Spinal cord (tissue), 10 donors: ENCODE results near the gene SNAI1. TPM values are rescaled to one million over a fixed set of nuclear protein-coding genes. Genes with fewer than 3 reads are reported as not detected.

Source experiments
- DNase-seq, 6 donors: peaks; one replicate each; pipeline versions ENCODE4 v3.0.0 to v3.0.0-alpha.2; 2013 to 2015; ENCODE audit warnings: low spot score in 6 of 6, low read depth in 4 of 6
- H3K27ac ChIP-seq: one replicate; pipeline ENCODE4 v1.5.1; 2013; ENCODE audit warnings: low read depth, low read length, control low read depth
- H3K27me3 ChIP-seq: one replicate; pipeline ENCODE4 v1.6.1; 2013; ENCODE audit warnings: low read length; ENCODE audit not compliant: control insufficient read depth, insufficient read depth
- H3K36me3 ChIP-seq: one replicate; pipeline ENCODE4 v1.6.1; 2013; ENCODE audit warnings: low read length; ENCODE audit not compliant: control insufficient read depth, insufficient read depth
- H3K4me1 ChIP-seq: one replicate; pipeline ENCODE4 v1.6.1; 2013; ENCODE audit warnings: low read length; ENCODE audit not compliant: control insufficient read depth, insufficient read depth
- H3K4me3 ChIP-seq: one replicate; pipeline ENCODE4 v1.5.1; 2013; ENCODE audit warnings: low read depth, low read length, control low read depth
- H3K9me3 ChIP-seq: one replicate; pipeline ENCODE4 v1.6.1; 2013; ENCODE audit warnings: low read length; ENCODE audit not compliant: control insufficient read depth, insufficient read depth
- WGBS: methylation state at CpG from one replicate; pipeline ENCODE4 v1.1.5; 2013; ENCODE audit warnings: missing lambda C conversion rate; ENCODE audit not compliant: insufficient coverage; 5-methylcytosine and 5-hydroxymethylcytosine counted together
- polyA plus RNA-seq, 2 donors: library from polyadenylated mRNA; unstranded; fragments of 120-200 nt; gene quantifications; one replicate each; pipeline ENCODE4 v1.2.1, GENCODE V29; 2013; ENCODE audit not compliant: insufficient read length in 2 of 2
- total RNA-seq, 2 donors: library from RNA; depleted of rRNA in 1 of 2; stranded (reverse); fragments of 120-200 nt in 1 of 2; fragments of >200 nt in 1 of 2; gene quantifications; one replicate each; pipeline versions ENCODE4 v1.2.3 to v1.2.4, GENCODE V29; 2013 to 2014
- donor health status: healthy.

Gene SNAI1
- total and polyA plus RNA-seq, 4 donors, result 0.40 to 1.8 (median 0.96) TPM

- H3K27me3 ChIP-seq, result peaks cover 20% of the 10 kb centered on the region
- WGBS, result 68% methylated on average over 5 of the region's 6 CpGs
- H3K9me3 ChIP-seq, result no peaks in the 10 kb centered on the region
- H3K4me3 ChIP-seq, result peak overlapping the region; percentile 59
- peaks cover 68% of the 10 kb centered on the region for H3K4me1 ChIP-seq
- no peak overlapping the region for H3K27ac ChIP-seq
- DNase-seq, result no peak
- H3K36me3 ChIP-seq, result peaks cover 19% of the 10 kb centered on the region
Measured at GRCh38 chr20:49985157-49985556, 2.4 kb downstream of the SNAI1 start.

DNA sequence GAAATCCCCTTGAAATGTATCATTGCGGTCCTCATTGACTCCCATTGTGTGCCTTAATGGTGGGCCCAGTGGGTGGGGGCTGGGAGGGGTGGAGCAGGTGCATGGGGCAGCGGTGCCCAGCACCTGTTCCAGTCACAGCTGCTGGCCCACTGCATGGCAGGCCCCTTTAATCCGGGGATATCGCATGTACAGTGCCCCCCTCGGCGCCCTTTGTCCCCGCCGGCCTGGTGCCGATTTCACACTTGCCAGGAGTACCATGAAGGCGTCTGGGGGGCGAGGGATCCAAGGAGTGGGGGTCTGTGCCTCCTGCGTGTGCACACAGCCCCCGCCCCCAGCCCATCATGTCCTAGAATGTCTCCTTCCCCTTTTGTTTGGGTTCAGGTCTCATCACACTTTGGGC, 2.8 kb downstream of the SNAI1 start:
- H3K27me3 ChIP-seq, result peaks cover 20% of the 10 kb centered on the region
- no peak overlapping the region for H3K27ac ChIP-seq
- no peaks in the 10 kb centered on the region for H3K9me3 ChIP-seq
- peaks cover 19% of the 10 kb centered on the region for H3K36me3 ChIP-seq
- H3K4me1 ChIP-seq, result peaks cover 72% of the 10 kb centered on the region
- DNase-seq, result no peak
- WGBS, result 61% methylated on average over 11 of the region's 13 CpGs
- H3K4me3 ChIP-seq, result peak overlapping the region; percentile 7

- H3K4me1 ChIP-seq, result peaks cover 77% of the 10 kb centered on the region
- 80% methylated on average over 2 of the region's 4 CpGs for WGBS
- no peak overlapping the region for H3K27ac ChIP-seq
- H3K9me3 ChIP-seq, result no peaks in the 10 kb centered on the region
- H3K27me3 ChIP-seq, result peaks cover 20% of the 10 kb centered on the region
- peak overlapping the region; percentile 7 for H3K4me3 ChIP-seq
- no peak for DNase-seq
- peaks cover 19% of the 10 kb centered on the region for H3K36me3 ChIP-seq
Measured at GRCh38 chr20:49986049-49986448, 3.3 kb downstream of the SNAI1 start.

DNA sequence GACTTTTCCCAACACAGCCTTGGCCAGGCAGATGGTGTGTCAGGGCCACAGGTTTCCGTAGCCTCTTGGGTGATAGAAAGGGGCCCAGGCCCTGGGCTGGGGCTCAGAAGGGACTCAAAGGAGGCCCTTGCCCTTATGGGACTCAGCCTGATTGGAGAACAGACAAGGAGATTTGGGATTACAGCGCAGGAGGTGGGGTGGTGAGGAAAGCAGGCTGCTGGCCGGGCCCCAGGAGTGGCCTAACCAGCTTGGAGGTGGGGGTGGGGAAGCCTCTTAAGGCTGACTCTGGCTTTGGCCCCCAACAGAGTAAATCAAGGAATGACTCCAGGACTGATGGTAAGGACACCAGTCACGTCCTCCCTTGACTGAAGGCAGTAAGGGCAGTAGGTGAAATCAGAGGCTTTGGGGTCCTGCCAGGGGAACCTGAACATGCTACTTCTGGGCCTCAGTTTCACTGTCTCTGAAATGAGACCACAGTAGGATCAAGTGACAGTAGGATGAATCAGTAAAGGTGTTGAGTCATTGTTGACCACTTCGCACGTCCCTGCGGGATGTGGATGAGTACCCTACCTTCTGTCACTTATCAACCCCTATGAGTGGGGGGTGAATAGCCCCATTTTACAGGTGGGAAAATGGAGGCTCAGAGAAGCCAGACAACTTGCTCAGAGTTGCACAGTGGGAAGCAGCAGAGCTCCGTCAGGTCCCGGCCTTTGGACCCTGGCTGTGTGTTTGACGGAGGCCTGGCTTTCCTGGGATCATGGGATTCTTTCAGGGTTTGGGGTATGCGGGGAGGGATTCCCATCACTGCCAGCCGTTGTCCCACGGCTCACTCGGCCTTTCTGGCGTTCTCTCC, 4.5 kb downstream of the SNAI1 start:
- peaks cover 66% of the 10 kb centered on the region for H3K4me1 ChIP-seq
- 90% methylated on average over 11 of the region's 15 CpGs for WGBS

GRCh38 chr20:49987868-49988690, 5.3 kb downstream of the SNAI1 start:
- Histone ChIP-seq H3K4me3 (no peak overlapping the region), H3K27me3 (peaks cover 7% of the 10 kb centered on the region), H3K9me3 (no peaks in the 10 kb centered on the region), H3K4me1 (peaks cover 61% of the 10 kb centered on the region), H3K36me3 (peaks cover 19% of the 10 kb centered on the region), H3K27ac (peak overlapping the region; percentile 15)
- no peak for DNase-seq
- WGBS, result 81% methylated on average over 14 of the region's 18 CpGs

More for the DNA sequence above, 4.5 kb downstream of the SNAI1 start:
- Histone ChIP-seq H3K9me3 (no peaks in the 10 kb centered on the region), H3K4me3 (no peak overlapping the region), H3K27ac (no peak overlapping the region), H3K27me3 (peaks cover 11% of the 10 kb centered on the region), H3K36me3 (peaks cover 19% of the 10 kb centered on the region)
- no peak for DNase-seq

- peak in 2 of 6 donors; percentile 19 to 59 for DNase-seq
- no peaks in the 10 kb centered on the region for H3K9me3 ChIP-seq
- H3K4me1 ChIP-seq, result peaks cover 47% of the 10 kb centered on the region
- H3K36me3 ChIP-seq, result peaks cover 13% of the 10 kb centered on the region
- H3K4me3 ChIP-seq, result no peak overlapping the region
- WGBS, result 48% methylated on average over 18 of the region's 22 CpGs
- H3K27me3 ChIP-seq, result no peaks in the 10 kb centered on the region
- peak overlapping the region; percentile 73 for H3K27ac ChIP-seq
Measured at GRCh38 chr20:49989234-49990065, 6.7 kb downstream of the SNAI1 start.

- 31% methylated on average over 8 of the region's 9 CpGs for WGBS
- H3K36me3 ChIP-seq, result peaks cover 12% of the 10 kb centered on the region
- peak in 1 of 6 donors; percentile 47 for DNase-seq
- H3K4me1 ChIP-seq, result peaks cover 45% of the 10 kb centered on the region
- no peaks in the 10 kb centered on the region for H3K9me3 ChIP-seq
- no peak overlapping the region for H3K4me3 ChIP-seq
- H3K27me3 ChIP-seq, result no peaks in the 10 kb centered on the region
- peak overlapping the region; percentile 73 for H3K27ac ChIP-seq
Measured at GRCh38 chr20:49990271-49990720, 7.5 kb downstream of the SNAI1 start.

GRCh38 chr20:49993301-49993751, 10.5 kb downstream of the SNAI1 start:
- DNase-seq, result no peak

DNA sequence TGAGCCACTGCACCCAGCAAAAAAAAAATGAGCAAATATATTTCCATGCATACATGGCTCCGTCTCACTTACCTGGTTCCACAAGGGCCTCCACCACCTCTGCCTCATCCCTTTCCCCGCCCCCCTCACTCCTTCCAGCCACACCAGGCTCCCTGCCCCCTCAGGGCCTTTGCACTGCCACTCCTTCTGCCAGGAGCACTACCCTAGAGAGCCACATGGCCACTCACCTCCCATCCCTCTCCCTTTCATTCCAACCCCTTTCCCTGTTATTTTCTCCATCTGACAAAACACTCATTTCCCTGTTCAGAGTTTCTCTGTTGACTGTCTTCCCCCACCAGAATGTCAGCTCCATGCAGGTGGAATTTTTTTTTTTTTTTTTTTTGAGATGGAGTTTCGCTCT, 12.8 kb downstream of the SNAI1 start:
- Histone ChIP-seq H3K9me3 (no peaks in the 10 kb centered on the region), H3K27ac (no peak overlapping the region), H3K4me3 (no peak overlapping the region), H3K27me3 (no peaks in the 10 kb centered on the region), H3K36me3 (no peaks in the 10 kb centered on the region), H3K4me1 (peaks cover 5% of the 10 kb centered on the region)
- no peak for DNase-seq
- 97% methylated on average over 2 of the region's 3 CpGs for WGBS

More at GRCh38 chr20:49993301-49993751, 10.5 kb downstream of the SNAI1 start:
- Histone ChIP-seq H3K4me1 (peaks cover 27% of the 10 kb centered on the region), H3K36me3 (peaks cover under 1% of the 10 kb centered on the region), H3K9me3 (no peaks in the 10 kb centered on the region), H3K4me3 (no peak overlapping the region), H3K27ac (no peak overlapping the region), H3K27me3 (no peaks in the 10 kb centered on the region)
- WGBS, result 83% methylated on average over 4 of the region's 6 CpGs
